HUDEP-2 (cell line): ENCODE results near the gene ATP1A3.
"Not testable (repeated sequence)": the region's sequence is repeated elsewhere in the genome, so short reads cannot be mapped to it uniquely, and the experiment has no call there.

Experiments used
- DNase-seq, 76 experiments: peaks; one replicate each; lab custom pipeline; 2025; ENCODE audit not compliant: unreplicated experiment in 76 of 76; lab: John Stamatoyannopoulos, UW

Gene ATP1A3

GRCh38 chr19:42012747-42013146 lies 18.7 kb upstream of the ATP1A3 start:
- not testable (repeated sequence) for DNase-seq

- peak in 1 of 76 experiments; percentile 9 for DNase-seq
Observed at GRCh38 chr19:42010245-42011126, 16.5 kb upstream of the ATP1A3 start.

GRCh38 chr19:42006569-42006968 lies 12.5 kb upstream of the ATP1A3 start:
- DNase-seq: no peak

GRCh38 chr19:42005504-42005903 lies 11.5 kb upstream of the ATP1A3 start:
- DNase-seq: no peak

GRCh38 chr19:42003506-42004294 lies 9.7 kb upstream of the ATP1A3 start:
- DNase-seq: no peak

- DNase-seq: no peak
Observed at GRCh38 chr19:41999878-42000208, 5.8 kb upstream of the ATP1A3 start.

GRCh38 chr19:41999071-41999877 lies 5.2 kb upstream of the ATP1A3 start:
- no peak for DNase-seq

GRCh38 chr19:41998246-41999020 lies 4.4 kb upstream of the ATP1A3 start:
- DNase-seq: peak in 34 of 76 experiments; percentile 5 to 58 (median 27)

- no peak for DNase-seq
Observed at GRCh38 chr19:41997851-41998229, 3.8 kb upstream of the ATP1A3 start.

GRCh38 chr19:41997121-41997850 lies 3.3 kb upstream of the ATP1A3 start:
- peak in 37 of 76 experiments; percentile 9 to 54 (median 28) for DNase-seq

- peak in 1 of 76 experiments; percentile 11 for DNase-seq
Observed at GRCh38 chr19:41995959-41996797, 2.1 kb upstream of the ATP1A3 start.

GRCh38 chr19:41994994-41995958 lies 1.2 kb upstream of the ATP1A3 start:
- no peak for DNase-seq

GRCh38 chr19:41994521-41994971 lies 516 bp upstream of the ATP1A3 start:
- DNase-seq: no peak

- DNase-seq: not testable (repeated sequence)
Observed at GRCh38 chr19:41991925-41992569, 2.0 kb downstream of the ATP1A3 start.

GRCh38 chr19:41991025-41991424 lies 3.0 kb downstream of the ATP1A3 start:
- DNase-seq: no peak

- DNase-seq: no peak
Observed at GRCh38 chr19:41990615-41991014, 3.4 kb downstream of the ATP1A3 start.

- DNase-seq: no peak
Observed at GRCh38 chr19:41990028-41990427, 4.0 kb downstream of the ATP1A3 start.
